Measurements from ENCODE around the gene SMIM41.

- no peak for TF ChIP-seq CTCF (IDR thresholded peaks at IDR 0.05; ENCODE audit: low read length)
- no peak for TF ChIP-seq EZH2 (optimal IDR thresholded peaks at IDR 0.05; ENCODE audit: low read depth, low read length)
Observed at GRCh38 chr12:52122904-52123303, 43.4 kb downstream of the SMIM41 start.
